Kidney (tissue), 14 donors: ENCODE measurements around the gene GPRC6A. TPM values are rescaled to one million over a fixed set of nuclear protein-coding genes. Genes with fewer than 3 reads are reported as not detected.

Experiments used
- DNase-seq, 5 donors: peaks; one replicate each; pipeline ENCODE4 v3.0.0-alpha.2; 2013 to 2020
- FAIRE-seq: peaks from 2 replicates; lab custom pipeline; 2012; peaks lifted over from hg19 to GRCh38; lab: Jason Lieb, UNC
- H3K27ac ChIP-seq, 2 donors: one replicate each; pipeline ENCODE4 v1.7.0; 2013; ENCODE audit warnings: low read depth in 2 of 2, low read length in 2 of 2, inconsistent platforms in 1 of 2
- H3K27me3 ChIP-seq: one replicate; pipeline ENCODE4 v1.7.1; 2013; ENCODE audit warnings: low read length, inconsistent platforms; ENCODE audit not compliant: control insufficient read depth, insufficient read depth
- H3K36me3 ChIP-seq, 3 donors: one replicate each; pipeline versions ENCODE4 v1.7.0 to v1.7.1; 2013; ENCODE audit warnings: low read length in 3 of 3, control low read depth in 1 of 3, inconsistent platforms in 1 of 3; ENCODE audit not compliant: insufficient read depth in 3 of 3, control insufficient read depth in 2 of 3
- H3K4me1 ChIP-seq, 3 donors: one replicate each; pipeline versions ENCODE4 v1.7.0 to v1.7.1; 2013; ENCODE audit warnings: low read length in 3 of 3, inconsistent platforms in 1 of 3, low read depth in 1 of 3; ENCODE audit not compliant: control insufficient read depth in 2 of 3, insufficient read depth in 2 of 3
- H3K4me3 ChIP-seq, 3 donors: one replicate each; pipeline versions ENCODE4 v1.7.0 to v1.8.1; 2013; ENCODE audit warnings: low read length in 3 of 3, control low read depth in 1 of 3, inconsistent platforms in 1 of 3
- H3K9ac ChIP-seq, 3 donors: one replicate each; pipeline versions ENCODE4 v1.7.0 to v1.7.1; 2013; ENCODE audit warnings: low read length in 3 of 3, control low read depth in 1 of 3, inconsistent platforms in 1 of 3
- H3K9me3 ChIP-seq, 3 donors: one replicate each; pipeline versions ENCODE4 v1.7.0 to v1.7.1; 2013; ENCODE audit warnings: low read length in 3 of 3, control low read depth in 1 of 3, inconsistent platforms in 1 of 3; ENCODE audit not compliant: control insufficient read depth in 2 of 3, insufficient read depth in 1 of 3
- CTCF ChIP-seq: IDR thresholded peaks from 3 replicates; pipeline ENCODE4 v1.5.1; 2012; ENCODE audit warnings: mild to moderate bottlenecking, moderate library complexity, borderline replicate concordance; ENCODE audit not compliant: insufficient read depth; ENCODE audit errors: extremely low read depth
- intact Hi-C: fragments of 100-400 bp; cut with DNase I; formaldehyde crosslinking; loops from one replicate; pipeline ENCODE4 v1.11.1; 2022
- polyA plus RNA-seq: library from polyadenylated mRNA; stranded (reverse); fragments of 350-450 nt; fragmentation: Illumina TruSeq; extraction: RNeasy Lipid Tissue Mini Kit (QIAGEN cat#74804); gene quantifications from one replicate; pipeline ENCODE4 v1.2.3, GENCODE V29; 2014; ENCODE audit warnings: low read depth, low replicate concordance; ENCODE audit not compliant: insufficient read depth
- total RNA-seq: library from RNA; stranded (reverse); fragmentation: NEBNext Ultra II Directional; extraction: Animal tissue kit (Norgen Biotek cat#: 25700); gene quantifications from one replicate; pipeline ENCODE4 v1.2.1, GENCODE V29; 2021
- donor health status: control.
- donor health status: control.
- donor health status: control.
- donor health status: control.
- donor health status: control.
- donor health status: DM: yes; HTN: yes; CAD: no.
- donor health status: Normal renal cell carcinoma (clear cell type).

The GPRC6A gene
- total and polyA plus RNA-seq, 2 donors from 2014 or later: 0.73 TPM; not detected in 1

GRCh38 chr6:116763048-116763447, 65.8 kb downstream of the GPRC6A start:
- Histone ChIP-seq H3K27me3 (peaks cover 18% of the 10 kb centered on the region), H3K9ac (no peak overlapping the region), H3K9me3 (no peaks in the 10 kb centered on the region), H3K36me3 (no peaks in the 10 kb centered on the region), H3K27ac (no peak overlapping the region), H3K4me1 (no peaks in the 10 kb centered on the region), H3K4me3 (no peak overlapping the region)
- TF ChIP-seq CTCF: no peak
- FAIRE-seq: no peak
- intact Hi-C loops: no loop called here
- DNase-seq: no peak

GRCh38 chr6:116762235-116762634, 66.6 kb downstream of the GPRC6A start:
- no peak for FAIRE-seq
- H3K4me1 ChIP-seq: no peaks in the 10 kb centered on the region
- no peaks in the 10 kb centered on the region for H3K9me3 ChIP-seq
- no peak overlapping the region for H3K9ac ChIP-seq
- DNase-seq: no peak
- intact Hi-C loops: no loop called here
- H3K27me3 ChIP-seq: peaks cover 18% of the 10 kb centered on the region
- H3K36me3 ChIP-seq: no peaks in the 10 kb centered on the region
- H3K27ac ChIP-seq: no peak overlapping the region
- TF ChIP-seq CTCF: no peak
- no peak overlapping the region for H3K4me3 ChIP-seq

- TF ChIP-seq CTCF: no peak
- H3K9me3 ChIP-seq: no peaks in the 10 kb centered on the region
- H3K36me3 ChIP-seq: no peaks in the 10 kb centered on the region
- no peak overlapping the region for H3K9ac ChIP-seq
- no peaks in the 10 kb centered on the region for H3K4me1 ChIP-seq
- H3K27ac ChIP-seq: no peak overlapping the region
- peaks cover 14% of the 10 kb centered on the region for H3K27me3 ChIP-seq
- FAIRE-seq: no peak
- intact Hi-C loops: no loop called here
- no peak overlapping the region for H3K4me3 ChIP-seq
- DNase-seq: no peak
Observed at GRCh38 chr6:116761779-116762178, 67.1 kb downstream of the GPRC6A start.

DNA sequence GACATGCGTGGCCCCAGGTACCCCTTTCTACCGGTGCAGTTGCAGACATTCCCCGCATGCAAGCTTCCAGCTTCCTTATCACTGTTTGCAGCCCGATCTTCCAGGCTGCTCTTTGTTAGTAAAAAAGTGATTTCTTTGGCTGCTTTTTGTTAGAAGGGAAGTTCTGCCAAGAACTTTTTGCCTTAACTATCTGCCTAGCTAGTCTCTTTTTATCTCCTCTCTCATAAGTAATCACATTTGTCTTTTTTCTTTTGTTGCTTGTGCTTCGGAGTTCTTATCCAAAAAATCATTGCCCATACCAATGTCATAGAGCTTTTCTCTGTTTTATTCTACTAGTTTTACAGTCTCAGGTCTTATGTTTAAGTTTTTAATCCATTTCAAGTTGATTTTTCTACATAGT, 83.7 kb downstream of the GPRC6A start:
- intact Hi-C loops: no loop called here
- no peak for FAIRE-seq
- no peak for TF ChIP-seq CTCF
- Histone ChIP-seq H3K4me1 (no peaks in the 10 kb centered on the region), H3K27ac (no peak overlapping the region), H3K4me3 (no peak overlapping the region), H3K27me3 (no peaks in the 10 kb centered on the region), H3K36me3 (no peaks in the 10 kb centered on the region), H3K9me3 (no peaks in the 10 kb centered on the region), H3K9ac (no peak overlapping the region)
- peak in 1 of 5 donors; percentile 37 for DNase-seq
